ENCODE measurements around the gene OPN4.

OPN4 gene

GRCh38 chr10:86690657-86691084 lies 36.3 kb downstream of the OPN4 start:
- no peak for TF ChIP-seq HDGF (IDR thresholded peaks at IDR 0.05; ENCODE audit: borderline replicate concordance)
- TF ChIP-seq, protein P1, sequence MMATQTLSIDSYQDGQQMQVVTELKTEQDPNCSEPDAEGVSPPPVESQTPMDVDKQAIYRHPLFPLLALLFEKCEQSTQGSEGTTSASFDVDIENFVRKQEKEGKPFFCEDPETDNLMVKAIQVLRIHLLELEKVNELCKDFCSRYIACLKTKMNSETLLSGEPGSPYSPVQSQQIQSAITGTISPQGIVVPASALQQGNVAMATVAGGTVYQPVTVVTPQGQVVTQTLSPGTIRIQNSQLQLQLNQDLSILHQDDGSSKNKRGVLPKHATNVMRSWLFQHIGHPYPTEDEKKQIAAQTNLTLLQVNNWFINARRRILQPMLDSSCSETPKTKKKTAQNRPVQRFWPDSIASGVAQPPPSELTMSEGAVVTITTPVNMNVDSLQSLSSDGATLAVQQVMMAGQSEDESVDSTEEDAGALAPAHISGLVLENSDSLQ (IDR thresholded peaks at IDR 0.05): no peak
- TF ChIP-seq L3MBTL2 (conservative IDR thresholded peaks at IDR 0.05): no peak
- no peak for TF ChIP-seq SUZ12 (IDR thresholded peaks at IDR 0.05)
- TF ChIP-seq TARDBP (IDR thresholded peaks at IDR 0.05): no peak
- TF ChIP-seq ARNT (IDR thresholded peaks at IDR 0.05): no peak
- no peak for TF ChIP-seq NFRKB (IDR thresholded peaks at IDR 0.05)
- TF ChIP-seq FOXM1 (IDR thresholded peaks at IDR 0.05; ENCODE audit: borderline replicate concordance): no peak
- TF ChIP-seq ZNF384 (IDR thresholded peaks at IDR 0.05): no peak
- TF ChIP-seq SP1 (IDR thresholded peaks at IDR 0.05): no peak
- no peak for TF ChIP-seq FOXA1 (IDR thresholded peaks at IDR 0.05)
- TF ChIP-seq LEF1 (IDR thresholded peaks at IDR 0.05; ENCODE audit: borderline replicate concordance): no peak
- TF ChIP-seq FOXK2 (IDR thresholded peaks at IDR 0.05): no peak
- TF ChIP-seq BHLHE40 (IDR thresholded peaks at IDR 0.05; ENCODE audit: borderline replicate concordance): no peak
- TF ChIP-seq ELF4 (IDR thresholded peaks at IDR 0.05): no peak
- no peak for TF ChIP-seq CTBP1 (IDR thresholded peaks at IDR 0.05; ENCODE audit: borderline replicate concordance)
- ChIA-PET POLR2A (no interaction called here), CTCF (interaction anchor here (0.6 to 1.1 kb wide), 3 partner anchors 8 to 208 kb away, joined by 3 read pairs; no protein-coding TSS in a partner anchor)
- DNase-seq (ENCODE audit: extremely low spot score): no peak

DNA sequence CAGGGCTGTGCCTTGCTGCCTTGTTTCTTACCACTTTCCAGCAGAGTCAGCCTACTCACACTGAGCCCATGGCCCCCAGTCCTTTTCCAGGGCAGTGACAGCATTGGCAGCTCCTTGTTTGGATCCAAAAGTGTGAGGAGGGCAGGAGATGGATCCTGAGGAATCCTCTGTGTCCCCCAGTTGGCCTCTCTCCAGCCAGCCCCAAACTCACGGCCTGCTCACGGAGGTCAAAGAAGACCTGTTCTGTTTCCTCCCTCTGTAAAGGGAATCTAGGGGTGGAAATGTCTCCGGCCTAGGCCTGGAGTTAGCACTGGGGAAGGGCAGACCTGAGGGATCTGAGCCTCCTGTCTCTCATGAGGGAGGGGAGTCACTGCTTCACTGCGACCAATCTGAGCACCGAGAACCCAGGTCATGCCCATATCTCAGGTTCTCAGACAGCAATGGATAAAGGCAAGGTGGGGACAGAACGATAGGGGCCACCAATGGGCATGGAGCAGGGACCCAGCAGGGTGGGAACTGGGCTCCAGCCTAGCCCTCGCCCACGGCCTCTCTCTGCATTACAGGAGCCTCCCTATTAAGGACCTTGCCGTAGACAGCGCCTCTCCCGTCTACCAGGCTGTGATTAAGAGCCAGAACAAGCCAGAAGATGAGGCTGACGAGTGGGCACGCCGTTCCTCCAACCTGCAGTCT lies 37.1 kb downstream of the OPN4 start:
- ChIA-PET CTCF (interaction anchor here (0.6 kb wide), 1 partner anchor 17 kb away, joined by 3 read pairs; no protein-coding TSS in a partner anchor), POLR2A (no interaction called here)
- DNase-seq (ENCODE audit: extremely low spot score): no peak
- no peak for TF ChIP-seq CTBP1 (IDR thresholded peaks at IDR 0.05; ENCODE audit: borderline replicate concordance)
- TF ChIP-seq ARNT (IDR thresholded peaks at IDR 0.05): no peak
- no peak for TF ChIP-seq SUZ12 (IDR thresholded peaks at IDR 0.05)
- no peak for TF ChIP-seq HDGF (IDR thresholded peaks at IDR 0.05; ENCODE audit: borderline replicate concordance)
- no peak for TF ChIP-seq FOXM1 (IDR thresholded peaks at IDR 0.05; ENCODE audit: borderline replicate concordance)
- TF ChIP-seq FOXK2 (IDR thresholded peaks at IDR 0.05): no peak
- no peak for TF ChIP-seq NFRKB (IDR thresholded peaks at IDR 0.05)
- no peak for TF ChIP-seq L3MBTL2 (conservative IDR thresholded peaks at IDR 0.05)
- no peak for TF ChIP-seq ELF4 (IDR thresholded peaks at IDR 0.05)

DNA sequence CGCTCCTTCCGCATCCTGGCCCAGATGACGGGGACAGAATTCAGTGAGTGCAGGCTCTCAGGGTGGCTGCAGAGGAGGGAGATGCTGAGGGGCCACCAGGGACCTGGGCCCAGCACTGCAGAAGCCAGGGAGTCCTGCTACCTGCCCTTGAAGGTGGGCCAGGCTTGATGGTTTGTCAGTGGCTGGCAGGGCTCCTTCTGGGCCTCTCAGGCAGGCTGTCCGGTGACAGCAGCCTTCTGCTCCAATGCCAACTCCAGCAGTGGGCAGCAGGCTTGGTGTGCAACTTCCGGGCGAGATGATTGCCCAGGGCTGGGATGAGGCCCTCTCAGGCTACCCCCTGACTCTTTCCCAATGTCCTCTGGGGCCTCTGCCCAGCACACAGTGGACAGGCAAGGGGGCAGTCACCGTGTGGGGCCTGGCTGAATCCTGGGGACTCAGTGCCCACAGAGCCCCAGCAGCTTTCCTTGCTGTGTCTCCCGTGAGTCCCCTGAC lies 37.7 kb downstream of the OPN4 start:
- no peak for DNase-seq (ENCODE audit: extremely low spot score)
- TF ChIP-seq TARDBP (IDR thresholded peaks at IDR 0.05) (no peak), FOXM1 (IDR thresholded peaks at IDR 0.05; ENCODE audit: borderline replicate concordance) (no peak), BHLHE40 (IDR thresholded peaks at IDR 0.05; ENCODE audit: borderline replicate concordance) (no peak), ZNF384 (IDR thresholded peaks at IDR 0.05) (no peak), SUZ12 (IDR thresholded peaks at IDR 0.05) (no peak)
- TF ChIP-seq, protein P1 (IDR thresholded peaks at IDR 0.05): no peak
- ChIA-PET POLR2A (no interaction called here), CTCF (no interaction called here)

- POLR2A ChIA-PET: interaction anchor here (1.0 to 1.6 kb wide), 2 partner anchors 19 to 64 kb away, joined by 4 read pairs; partner anchors contain the start of gene BMPR1A
- TF ChIP-seq BHLHE40 (IDR thresholded peaks at IDR 0.05; ENCODE audit: borderline replicate concordance) (no peak), TARDBP (IDR thresholded peaks at IDR 0.05) (no peak), L3MBTL2 (conservative IDR thresholded peaks at IDR 0.05) (no peak), ELF4 (IDR thresholded peaks at IDR 0.05) (no peak), FOXA1 (IDR thresholded peaks at IDR 0.05) (no peak), ARNT (IDR thresholded peaks at IDR 0.05) (no peak), CTBP1 (IDR thresholded peaks at IDR 0.05; ENCODE audit: borderline replicate concordance) (no peak), FOXM1 (IDR thresholded peaks at IDR 0.05; ENCODE audit: borderline replicate concordance) (no peak), NFRKB (IDR thresholded peaks at IDR 0.05) (no peak), FOXK2 (IDR thresholded peaks at IDR 0.05) (no peak), ZNF384 (IDR thresholded peaks at IDR 0.05) (no peak), SP1 (IDR thresholded peaks at IDR 0.05) (no peak), SUZ12 (IDR thresholded peaks at IDR 0.05) (no peak), LEF1 (IDR thresholded peaks at IDR 0.05; ENCODE audit: borderline replicate concordance) (no peak), HDGF (IDR thresholded peaks at IDR 0.05; ENCODE audit: borderline replicate concordance) (no peak)
- TF ChIP-seq, protein P1 (IDR thresholded peaks at IDR 0.05): no peak
- CTCF ChIA-PET: interaction anchor here (0.6 to 1.9 kb wide), 9 partner anchors 16 to 270 kb away, joined by 3 to 8 read pairs (median 4); partner anchors contain the start of gene LDB3
- DNase-seq (ENCODE audit: extremely low spot score): no peak
These were observed 38.3 kb downstream of the OPN4 start for GRCh38 chr10:86692664-86693063.

- CTCF ChIA-PET: interaction anchor here (0.6 to 1.9 kb wide), 13 partner anchors 9 to 303 kb away, joined by 3 to 9 read pairs (median 5); partner anchors contain the start of gene LDB3
- TF ChIP-seq BHLHE40 (IDR thresholded peaks at IDR 0.05; ENCODE audit: borderline replicate concordance) (no peak), ELF4 (IDR thresholded peaks at IDR 0.05) (no peak), FOXA1 (IDR thresholded peaks at IDR 0.05) (no peak), CTBP1 (IDR thresholded peaks at IDR 0.05; ENCODE audit: borderline replicate concordance) (no peak), L3MBTL2 (conservative IDR thresholded peaks at IDR 0.05) (no peak), TARDBP (IDR thresholded peaks at IDR 0.05) (no peak), SUZ12 (IDR thresholded peaks at IDR 0.05) (no peak), FOXM1 (IDR thresholded peaks at IDR 0.05; ENCODE audit: borderline replicate concordance) (no peak), SP1 (IDR thresholded peaks at IDR 0.05) (no peak), LEF1 (IDR thresholded peaks at IDR 0.05; ENCODE audit: borderline replicate concordance) (no peak), ARNT (IDR thresholded peaks at IDR 0.05) (no peak), FOXK2 (IDR thresholded peaks at IDR 0.05) (no peak), HDGF (IDR thresholded peaks at IDR 0.05; ENCODE audit: borderline replicate concordance) (no peak), NFRKB (IDR thresholded peaks at IDR 0.05) (no peak), ZNF384 (IDR thresholded peaks at IDR 0.05) (no peak)
- TF ChIP-seq, protein P1 (IDR thresholded peaks at IDR 0.05): no peak
- POLR2A ChIA-PET: interaction anchor here (1.0 to 1.6 kb wide), 2 partner anchors 19 to 63 kb away, joined by 4 read pairs; partner anchors contain the start of gene BMPR1A
- no peak for DNase-seq (ENCODE audit: extremely low spot score)
These were observed 38.9 kb downstream of the OPN4 start for GRCh38 chr10:86693275-86693674.

Data from HEK293T (cell line).